ENCODE data around the gene TMEM269.

- TF ChIP-seq, protein P1, sequence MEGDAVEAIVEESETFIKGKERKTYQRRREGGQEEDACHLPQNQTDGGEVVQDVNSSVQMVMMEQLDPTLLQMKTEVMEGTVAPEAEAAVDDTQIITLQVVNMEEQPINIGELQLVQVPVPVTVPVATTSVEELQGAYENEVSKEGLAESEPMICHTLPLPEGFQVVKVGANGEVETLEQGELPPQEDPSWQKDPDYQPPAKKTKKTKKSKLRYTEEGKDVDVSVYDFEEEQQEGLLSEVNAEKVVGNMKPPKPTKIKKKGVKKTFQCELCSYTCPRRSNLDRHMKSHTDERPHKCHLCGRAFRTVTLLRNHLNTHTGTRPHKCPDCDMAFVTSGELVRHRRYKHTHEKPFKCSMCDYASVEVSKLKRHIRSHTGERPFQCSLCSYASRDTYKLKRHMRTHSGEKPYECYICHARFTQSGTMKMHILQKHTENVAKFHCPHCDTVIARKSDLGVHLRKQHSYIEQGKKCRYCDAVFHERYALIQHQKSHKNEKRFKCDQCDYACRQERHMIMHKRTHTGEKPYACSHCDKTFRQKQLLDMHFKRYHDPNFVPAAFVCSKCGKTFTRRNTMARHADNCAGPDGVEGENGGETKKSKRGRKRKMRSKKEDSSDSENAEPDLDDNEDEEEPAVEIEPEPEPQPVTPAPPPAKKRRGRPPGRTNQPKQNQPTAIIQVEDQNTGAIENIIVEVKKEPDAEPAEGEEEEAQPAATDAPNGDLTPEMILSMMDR (IDR thresholded peaks at IDR 0.05; ENCODE audit: low read length) = no peak
- no peak for TF ChIP-seq EZH2 (IDR thresholded peaks at IDR 0.05; ENCODE audit: borderline replicate concordance, low read length)
These were observed 48.1 kb upstream of the TMEM269 start for GRCh38 chr1:42736571-42737200.
